ENCODE measurements around the gene CAPN14.

GRCh38 chr2:31253356-31254131 lies 36.2 kb upstream of the CAPN14 start:
- TF ChIP-seq CTCF (conservative IDR thresholded peaks at IDR 0.05; ENCODE audit: low read depth, low read length) (no peak), EZH2 (IDR thresholded peaks at IDR 0.05; ENCODE audit: borderline replicate concordance, low read depth, low read length, poor library complexity, severe bottlenecking) (no peak)
